NCI-H526 treated with DMSO at 0.1 percent for 48 hours (cell line): ENCODE measurements around the gene RIC8A.
"Not testable (repeated sequence)": the region's sequence is repeated elsewhere in the genome, so short reads cannot be mapped to it uniquely, and the experiment has no call there.

Source experiments
- DNase-seq: peaks from one replicate; lab custom pipeline; 2025; lab: John Stamatoyannopoulos, UW

Gene RIC8A

GRCh38 chr11:207208-207862 lies at the start of gene RIC8A, which contains the start of gene BET1L:
RIC8A (plus strand) TSS chr11:207708; CDS start chr11:208855, 1,147 bp downstream.
BET1L (minus strand) TSS chr11:207399; CDS start chr11:207321, 78 bp downstream.
- DNase-seq, result peak; percentile 95

DNA sequence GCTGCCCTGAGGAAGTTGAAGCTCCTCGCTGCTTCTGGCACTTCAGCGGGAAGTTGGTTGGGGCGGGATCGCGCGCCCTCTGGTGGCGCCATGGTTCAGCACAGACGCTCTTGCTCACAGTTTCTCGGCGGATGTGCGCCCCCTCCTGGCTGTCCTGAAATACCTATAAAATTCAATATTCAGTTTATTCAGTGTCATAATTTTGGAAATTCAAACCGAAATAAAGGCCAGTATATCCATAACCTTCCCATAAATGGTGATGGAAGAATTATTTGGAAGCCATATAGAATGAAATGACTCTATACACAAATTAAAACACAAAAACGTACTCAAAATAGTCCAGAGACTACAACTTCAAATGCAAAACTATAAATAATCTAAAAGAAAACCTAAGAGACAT lies 27.3 kb upstream of the RIC8A start:
- DNase-seq, result not testable (repeated sequence)

DNA sequence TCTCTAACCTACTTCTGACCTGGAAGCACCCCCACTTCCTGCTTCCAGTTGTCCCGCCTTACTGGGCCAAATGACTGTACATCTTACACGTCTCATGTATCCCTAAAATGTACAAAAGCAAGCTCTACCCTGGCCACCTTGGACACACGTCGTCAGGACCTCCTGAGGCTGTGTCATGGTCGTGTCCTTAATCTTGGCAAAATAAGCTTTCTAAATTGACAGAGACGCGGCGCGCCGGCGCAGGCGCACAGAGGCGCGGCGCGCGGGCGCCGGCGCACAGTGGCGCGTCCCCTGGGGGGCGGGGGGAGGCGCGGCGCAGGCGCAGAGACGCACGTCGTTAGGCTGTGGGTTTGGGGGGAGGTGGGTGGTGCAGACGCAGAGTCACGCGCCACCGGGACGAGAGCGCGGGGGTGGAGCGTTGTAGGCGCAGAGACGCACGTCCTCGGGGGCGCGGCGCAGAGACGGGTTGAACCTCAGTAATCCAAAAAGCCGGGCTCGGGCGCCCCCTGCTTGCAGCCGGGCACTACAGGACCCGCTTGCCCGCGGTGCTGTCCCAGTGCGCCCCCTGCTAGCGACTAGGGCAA lies 18.2 kb upstream of the RIC8A start:
- not testable (repeated sequence) for DNase-seq

DNA sequence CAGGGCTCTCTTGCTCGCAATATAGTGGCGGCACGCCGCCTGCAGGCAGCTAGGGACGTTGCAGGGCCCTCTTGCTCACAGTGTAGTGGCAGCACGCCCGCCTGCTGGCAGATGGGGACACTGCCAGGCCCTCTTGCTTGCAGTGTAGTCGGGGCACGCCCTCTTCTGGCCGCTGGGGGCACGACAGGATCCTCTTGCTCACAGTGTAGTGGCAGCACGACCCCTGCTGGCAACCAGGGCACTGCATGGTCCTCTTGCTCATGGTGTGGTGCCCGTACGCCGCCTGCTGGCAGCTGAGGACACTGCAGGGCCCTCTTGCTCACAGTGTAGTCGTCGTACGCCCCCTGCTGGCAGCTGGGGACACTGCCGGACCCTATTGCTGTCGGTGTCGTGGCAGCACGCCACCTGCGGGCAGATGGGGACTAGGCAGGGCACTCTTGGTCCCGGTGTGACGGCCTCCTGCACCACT lies 17.6 kb upstream of the RIC8A start:
- DNase-seq, result not testable (repeated sequence)

DNA sequence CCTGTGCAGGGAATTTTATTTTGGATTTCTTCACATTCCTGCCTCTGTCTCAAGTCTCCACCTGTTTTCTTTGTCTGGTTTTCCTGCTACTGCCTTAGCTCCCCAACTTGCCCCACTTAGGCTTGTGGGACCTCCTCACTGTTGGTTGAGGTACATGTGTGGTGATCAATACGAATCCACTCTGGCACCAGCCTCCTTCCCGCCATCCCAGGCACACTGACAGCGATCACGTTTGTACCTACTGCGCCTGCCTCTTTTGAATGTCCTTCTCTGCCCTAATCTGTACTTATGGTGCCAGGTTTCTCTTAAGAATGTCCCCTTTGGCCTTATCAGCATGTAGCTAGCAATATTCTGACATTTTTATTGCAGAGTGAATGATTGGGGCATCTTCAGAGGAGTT lies 17.0 kb upstream of the RIC8A start:
- not testable (repeated sequence) for DNase-seq

GRCh38 chr11:191490-192478 lies 15.7 kb upstream of the RIC8A start:
- DNase-seq, result not testable (repeated sequence)

DNA sequence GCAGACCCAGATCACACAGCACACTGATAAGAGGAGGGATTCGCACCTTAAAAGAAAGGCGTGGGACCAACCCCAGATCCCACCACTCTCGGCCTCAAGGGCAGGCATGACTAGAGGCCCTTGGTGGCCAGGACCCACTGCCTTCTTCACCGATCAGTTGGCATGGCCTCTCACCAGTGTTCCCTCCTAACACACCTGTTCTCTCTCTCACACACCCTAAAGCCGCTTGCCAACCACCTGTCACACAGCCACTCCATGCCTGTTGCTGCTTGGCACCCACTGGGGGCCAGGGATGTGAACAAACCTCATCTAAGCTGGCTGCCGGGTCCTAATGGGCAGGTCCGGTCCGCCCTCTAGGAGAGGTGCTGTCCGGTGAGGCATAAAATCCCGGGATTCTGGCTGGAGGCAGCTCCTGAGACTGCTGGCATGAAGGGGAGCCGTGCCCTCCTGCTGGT lies 14.8 kb upstream of the RIC8A start, which contains the start of gene SCGB1C1:
Gene SCGB1C1, plus strand, starts transcription at position 405 of the 455 bp plus-strand sequence. Its CDS starts 22 bp downstream, at position 427.
- DNase-seq, result not testable (repeated sequence)

GRCh38 chr11:193481-193880 lies 14.0 kb upstream of the RIC8A start:
- DNase-seq, result not testable (repeated sequence)

DNA sequence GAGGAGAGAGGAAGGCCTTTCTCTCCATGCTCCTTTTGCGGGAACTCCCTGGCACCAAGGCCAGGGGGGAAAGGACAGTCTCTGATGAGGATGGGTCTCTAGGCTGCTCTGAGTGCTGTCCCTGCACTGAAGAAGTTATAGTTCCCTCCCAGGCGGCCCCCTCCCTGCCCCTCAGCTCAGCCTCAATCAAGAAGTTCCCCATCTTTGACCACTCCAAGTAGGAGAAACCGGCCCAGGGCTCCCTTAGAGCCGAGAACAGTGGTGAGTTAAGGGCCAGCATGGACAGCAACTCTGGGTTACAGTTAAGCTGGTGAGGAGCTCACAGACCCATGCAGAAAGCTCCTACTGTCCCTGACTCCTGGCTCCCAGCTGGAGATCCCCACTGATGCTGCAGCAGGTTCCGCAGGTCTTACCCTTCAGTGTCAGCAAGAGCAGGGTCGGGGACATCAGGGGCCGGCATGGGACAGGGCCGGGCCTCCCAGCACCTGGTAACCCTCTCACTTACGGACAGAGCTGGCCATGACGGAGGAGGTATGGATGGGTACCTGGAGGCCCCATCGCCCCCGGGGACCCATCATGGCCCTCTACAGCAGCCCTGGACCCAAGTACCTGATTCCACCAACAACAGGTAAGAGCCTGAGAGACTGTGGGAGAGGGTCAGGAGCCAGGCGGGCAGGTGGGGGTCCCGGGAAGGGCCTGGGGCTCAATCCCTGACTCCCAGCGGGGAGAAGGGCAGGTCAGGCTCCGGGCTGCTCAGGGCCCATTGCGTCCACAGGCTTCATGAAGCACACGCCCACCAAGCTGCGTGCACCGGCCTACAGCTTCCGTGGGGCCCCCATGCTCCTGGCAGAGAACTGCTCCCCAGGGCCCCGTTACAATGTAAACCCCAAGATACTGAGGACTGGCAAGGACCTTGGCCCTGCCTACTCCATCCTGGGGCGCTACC lies 10.4 kb upstream of the RIC8A start:
- DNase-seq, result no peak

- DNase-seq, result no peak
Observed at GRCh38 chr11:197741-198235, 9.7 kb upstream of the RIC8A start.

DNA sequence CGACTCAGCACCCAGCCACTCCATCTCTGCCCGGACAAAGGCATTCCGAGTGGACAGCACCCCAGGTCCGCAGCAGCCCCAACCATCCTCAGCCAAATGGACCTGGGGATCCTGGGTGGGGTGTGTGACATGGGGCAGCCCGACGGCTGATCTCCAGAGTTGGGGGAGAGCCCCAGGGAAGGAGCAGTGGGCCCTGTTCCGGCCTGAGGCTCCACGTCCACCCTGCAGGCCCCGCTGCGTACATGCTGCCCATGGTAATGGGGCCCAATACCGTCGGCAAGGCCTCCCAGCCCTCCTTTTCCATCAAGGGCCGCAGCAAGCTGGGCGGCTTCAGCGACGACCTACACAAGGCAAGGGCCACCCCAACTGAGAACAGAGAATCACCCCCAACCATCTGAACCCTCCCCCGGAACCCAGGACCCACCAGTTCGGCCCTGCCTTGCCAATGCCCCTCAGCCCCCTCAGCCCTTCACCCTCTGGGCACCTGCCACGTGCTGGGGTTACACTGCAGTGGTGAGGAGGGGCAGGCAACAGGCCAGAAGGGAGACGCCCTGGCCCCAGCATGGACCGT lies 9.2 kb upstream of the RIC8A start:
- no peak for DNase-seq

GRCh38 chr11:199004-199581 lies 8.4 kb upstream of the RIC8A start:
- DNase-seq, result no peak

DNA sequence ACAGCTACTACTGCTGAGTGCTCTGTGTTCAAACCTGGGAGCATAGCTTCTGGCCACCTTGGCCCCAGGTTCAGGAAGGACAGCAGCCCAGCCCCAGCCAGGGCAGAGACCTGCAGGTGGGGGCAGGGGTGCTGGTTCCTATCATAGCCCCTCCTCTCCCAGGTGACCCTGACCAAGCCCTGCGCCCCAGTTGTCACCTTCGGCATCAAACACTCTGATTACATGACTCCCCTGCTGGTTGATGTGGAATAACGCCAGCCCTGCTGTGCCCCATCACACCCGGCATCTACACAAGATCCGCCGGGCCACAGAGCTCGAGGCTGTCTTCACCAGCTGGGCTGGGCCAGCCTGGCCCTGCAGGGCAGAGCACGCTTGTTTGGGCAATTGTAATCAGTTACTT lies 7.7 kb upstream of the RIC8A start:
- no peak for DNase-seq

GRCh38 chr11:200224-201003 lies 7.1 kb upstream of the RIC8A start:
- DNase-seq, result no peak

DNA sequence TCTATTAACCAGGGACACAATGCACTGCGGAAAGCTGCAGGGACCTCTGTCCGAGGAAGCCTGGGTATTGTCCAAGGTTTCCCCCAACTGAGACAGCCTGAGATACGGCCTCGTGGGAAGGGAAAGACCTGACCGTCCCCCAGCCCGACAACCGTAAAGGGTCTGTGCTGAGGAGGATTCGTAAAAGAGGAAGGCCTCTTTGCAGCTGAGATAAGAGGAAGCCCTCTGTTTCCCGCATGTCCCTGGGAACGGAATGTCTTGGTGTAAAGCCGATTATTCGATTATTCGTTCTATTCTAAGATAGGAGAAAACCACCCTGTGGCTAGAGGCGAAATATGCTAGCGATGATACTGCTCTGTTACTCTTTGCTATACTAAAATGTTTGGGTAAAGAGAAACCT lies 5.5 kb upstream of the RIC8A start:
- DNase-seq, result no peak

DNA sequence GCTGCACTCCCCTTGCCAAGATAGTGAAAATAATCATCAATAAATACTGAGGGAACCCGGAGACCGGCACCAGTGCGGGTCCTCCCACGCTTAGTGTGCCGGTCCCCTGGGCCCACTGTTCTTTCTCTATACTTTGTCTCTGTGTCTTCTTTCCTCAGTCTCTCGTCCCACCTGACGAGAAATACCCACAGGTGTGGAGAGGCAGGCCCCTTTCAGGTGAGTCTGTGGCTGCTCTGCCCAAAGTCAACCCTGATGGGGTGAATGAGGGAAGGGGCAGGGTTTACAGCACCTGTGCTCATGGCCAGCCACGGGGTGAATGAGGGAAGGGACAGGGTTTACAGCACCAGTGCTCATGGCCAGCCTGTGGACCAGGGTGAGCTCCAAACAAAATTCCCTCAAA lies 5.0 kb upstream of the RIC8A start:
- no peak for DNase-seq

DNA sequence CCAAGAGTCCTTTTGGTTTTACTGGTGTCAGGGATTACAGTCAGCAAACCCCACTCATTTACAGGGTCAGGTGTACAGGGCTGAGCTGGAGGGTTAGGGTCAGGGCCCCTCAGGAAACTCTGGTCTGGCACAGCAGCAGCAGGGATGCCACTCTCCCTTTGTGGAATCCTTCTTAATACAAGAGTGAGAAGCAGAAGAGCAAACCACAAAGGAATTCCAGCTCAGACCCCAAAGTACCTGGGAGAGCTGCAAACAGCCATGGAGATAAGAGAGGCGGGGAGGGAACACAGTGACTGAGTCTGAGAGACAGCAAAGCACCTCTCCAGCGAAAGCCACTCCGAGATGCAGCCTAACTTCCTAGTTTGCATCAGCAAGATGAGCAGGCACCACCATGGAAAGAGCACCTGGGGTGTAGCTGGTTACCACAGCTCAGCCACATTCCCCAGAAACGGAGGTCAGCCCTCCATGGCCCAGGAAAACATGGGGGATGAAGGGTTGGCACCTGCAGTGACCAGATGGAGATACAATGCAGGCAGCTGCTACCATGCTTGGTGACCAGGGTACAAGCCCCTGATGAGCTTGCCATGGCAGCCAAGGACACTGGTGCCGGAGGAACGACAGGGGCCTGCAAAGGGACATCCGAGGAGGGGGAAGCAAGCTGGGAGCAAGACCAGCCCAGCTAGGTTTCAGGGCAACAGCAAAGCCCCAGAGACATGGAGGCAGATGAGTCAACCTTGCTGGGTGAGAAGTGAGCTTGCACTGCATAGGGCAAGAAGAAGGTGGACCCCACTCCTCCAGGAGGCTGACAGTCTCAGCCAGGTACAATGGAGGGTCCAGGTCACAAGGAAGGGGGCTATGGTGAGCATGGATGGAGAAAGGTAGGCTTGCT lies 4.2 kb upstream of the RIC8A start:
- DNase-seq, result no peak

DNA sequence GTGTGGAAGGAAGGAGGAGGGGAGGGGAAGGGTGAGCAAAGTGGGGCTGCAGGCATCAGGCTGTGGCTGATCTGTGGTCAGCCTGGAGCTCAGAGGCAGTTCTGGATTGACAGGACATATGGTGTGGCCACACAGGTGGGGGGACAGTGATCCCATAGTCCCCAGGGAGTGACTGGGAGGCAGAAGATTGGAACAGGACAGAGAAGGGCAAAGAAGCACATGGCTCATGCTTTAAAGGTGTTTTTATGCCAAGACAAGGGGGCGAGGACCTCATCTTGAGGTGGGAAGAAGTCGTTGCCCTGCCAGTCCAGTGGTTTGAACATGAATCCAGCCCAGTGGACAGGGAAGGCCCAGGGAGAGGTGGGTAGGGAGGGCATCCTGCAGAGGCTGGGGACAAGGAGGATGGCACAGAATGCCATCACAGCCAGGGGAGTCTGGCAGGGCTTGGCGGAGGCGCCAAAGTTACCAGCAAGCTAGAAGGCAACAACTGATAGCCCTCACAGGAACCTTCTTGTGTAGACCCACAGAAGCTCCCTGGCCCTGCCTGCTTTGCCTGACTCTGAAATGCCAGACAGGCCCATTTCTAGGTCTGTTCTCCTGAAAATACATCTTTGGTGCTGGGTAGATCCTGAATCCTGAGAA lies 3.4 kb upstream of the RIC8A start:
- DNase-seq, result no peak
